ENCODE data around the gene SND1.

The SND1 gene

DNA sequence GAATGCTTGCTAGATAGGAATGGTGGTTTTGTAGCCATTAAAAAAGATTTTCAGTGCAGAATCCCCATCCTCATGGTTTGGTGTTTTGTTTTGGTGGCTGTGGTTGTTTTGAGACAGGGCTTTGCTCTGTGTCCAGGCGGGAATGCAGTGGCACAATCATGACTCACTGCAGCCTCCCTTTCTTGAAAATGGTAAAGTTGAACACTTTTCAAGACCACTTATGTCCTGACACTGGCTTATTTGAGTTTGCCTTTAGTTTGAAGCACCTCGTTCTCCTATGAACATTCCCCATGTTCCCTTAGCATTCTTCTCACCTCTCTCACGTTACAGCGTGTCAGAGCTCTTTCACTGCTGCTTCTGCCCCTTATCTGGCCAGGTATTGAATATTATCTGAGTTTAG is 239.2 kb downstream of the SND1 start:
- TF ChIP-seq EP300 (IDR thresholded peaks at IDR 0.05; ENCODE audit: borderline replicate concordance): no peak

- TF ChIP-seq CEBPB (IDR thresholded peaks at IDR 0.05) (no peak), TAF1 (IDR thresholded peaks at IDR 0.05; ENCODE audit: low read depth) (no peak), USF1 (IDR thresholded peaks at IDR 0.05) (no peak), RAD21 (IDR thresholded peaks at IDR 0.05; ENCODE audit: low read depth) (no peak), TCF12 (IDR thresholded peaks at IDR 0.05; ENCODE audit: low read depth) (no peak), ZBTB7A (IDR thresholded peaks at IDR 0.05; ENCODE audit: low read depth) (no peak), FOXM1 (IDR thresholded peaks at IDR 0.05; ENCODE audit: borderline replicate concordance, low read depth) (no peak), NFIC (IDR thresholded peaks at IDR 0.05) (no peak)
Measured at GRCh38 chr7:127891854-127892438, 240.0 kb downstream of the SND1 start.

GRCh38 chr7:127892488-127893314 is 240.7 kb downstream of the SND1 start:
- TF ChIP-seq EP300 (IDR thresholded peaks at IDR 0.05; ENCODE audit: borderline replicate concordance) (no peak), USF1 (IDR thresholded peaks at IDR 0.05) (no peak), FOXM1 (IDR thresholded peaks at IDR 0.05; ENCODE audit: borderline replicate concordance, low read depth) (no peak), TCF12 (IDR thresholded peaks at IDR 0.05; ENCODE audit: low read depth) (no peak), MAX (IDR thresholded peaks at IDR 0.05) (no peak), TEAD4 (IDR thresholded peaks at IDR 0.05) (no peak), EGR1 (IDR thresholded peaks at IDR 0.05) (no peak), ZBTB7A (IDR thresholded peaks at IDR 0.05; ENCODE audit: low read depth) (no peak), CEBPB (IDR thresholded peaks at IDR 0.05) (no peak), REST (IDR thresholded peaks at IDR 0.05; ENCODE audit: low read depth) (no peak)

DNA sequence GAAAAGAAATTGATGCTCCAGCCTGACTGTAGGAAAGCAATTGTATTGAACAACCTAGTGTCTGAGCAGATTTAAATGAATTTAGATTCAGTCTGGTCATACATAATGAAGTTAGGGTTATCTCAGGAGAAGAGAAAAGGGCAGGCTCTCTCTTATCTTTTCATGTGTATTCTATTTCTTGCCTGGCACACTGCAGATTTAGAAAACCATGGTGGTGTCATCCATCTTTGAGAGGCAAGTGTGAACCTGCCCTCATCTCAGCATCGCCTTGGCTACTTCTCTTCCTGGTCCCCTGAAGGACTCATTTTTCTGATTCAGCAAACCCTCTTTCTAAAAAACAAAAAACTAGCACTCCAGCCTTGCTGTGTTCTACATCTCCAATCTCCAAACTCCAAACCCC is 241.6 kb downstream of the SND1 start:
- TF ChIP-seq CEBPB (IDR thresholded peaks at IDR 0.05): no peak
- no peak for TF ChIP-seq TEAD4 (IDR thresholded peaks at IDR 0.05)
- TF ChIP-seq YY1 (IDR thresholded peaks at IDR 0.05; ENCODE audit: low read depth): no peak
- no peak for TF ChIP-seq RAD21 (IDR thresholded peaks at IDR 0.05; ENCODE audit: low read depth)
- no peak for TF ChIP-seq MAX (IDR thresholded peaks at IDR 0.05)
- no peak for TF ChIP-seq REST (IDR thresholded peaks at IDR 0.05; ENCODE audit: low read depth)
- no peak for TF ChIP-seq EGR1 (IDR thresholded peaks at IDR 0.05)
- no peak for TF ChIP-seq ZBTB7A (IDR thresholded peaks at IDR 0.05; ENCODE audit: low read depth)
- TF ChIP-seq EP300 (IDR thresholded peaks at IDR 0.05; ENCODE audit: borderline replicate concordance): no peak
- TF ChIP-seq USF1 (IDR thresholded peaks at IDR 0.05): no peak
- no peak for TF ChIP-seq CREB1 (IDR thresholded peaks at IDR 0.05; ENCODE audit: low read depth)
- TF ChIP-seq TCF12 (IDR thresholded peaks at IDR 0.05; ENCODE audit: low read depth): no peak
- TF ChIP-seq TAF1 (IDR thresholded peaks at IDR 0.05; ENCODE audit: low read depth): no peak
- TF ChIP-seq FOXM1 (IDR thresholded peaks at IDR 0.05; ENCODE audit: borderline replicate concordance, low read depth): no peak
- no peak for TF ChIP-seq NFIC (IDR thresholded peaks at IDR 0.05)

- TF ChIP-seq EP300 (IDR thresholded peaks at IDR 0.05; ENCODE audit: borderline replicate concordance) (no peak), YY1 (IDR thresholded peaks at IDR 0.05; ENCODE audit: low read depth) (no peak), NFIC (IDR thresholded peaks at IDR 0.05) (no peak), CREB1 (IDR thresholded peaks at IDR 0.05; ENCODE audit: low read depth) (no peak), MAX (IDR thresholded peaks at IDR 0.05) (no peak), EGR1 (IDR thresholded peaks at IDR 0.05) (no peak), ZBTB7A (IDR thresholded peaks at IDR 0.05; ENCODE audit: low read depth) (no peak), TEAD4 (IDR thresholded peaks at IDR 0.05) (no peak)
Measured at GRCh38 chr7:127894588-127894987, 242.6 kb downstream of the SND1 start.

Measured in Ishikawa (cell line).